HepG2 (cell line): ENCODE results near the gene OGG1. TPM values are rescaled to one million over a fixed set of nuclear protein-coding genes. Genes with fewer than 3 reads are reported as not detected.

Experiments
- CBX5 ChIP-seq: sonication (generic); formaldehyde crosslinking; IDR thresholded peaks from 2 replicates; pipeline ENCODE4 v1.4.0; 2020; ENCODE audit warnings: missing genetic modification reagents, borderline replicate concordance
- HMGXB4 ChIP-seq, 2 experiments: sonication (generic) in 1 of 2; formaldehyde crosslinking in 1 of 2; IDR thresholded peaks; 2 replicates each; pipeline versions ENCODE4 v1.4.0 to v1.6.1; 2018 to 2020; ENCODE audit warnings: missing genetic modification reagents in 2 of 2, borderline replicate concordance in 1 of 2, low read depth in 1 of 2, mild to moderate bottlenecking in 1 of 2, missing biosample characterization in 1 of 2
- KDM2A ChIP-seq: sonication (generic); formaldehyde crosslinking; IDR thresholded peaks from 2 replicates; pipeline ENCODE4 v1.4.0; 2020; ENCODE audit warnings: low read depth, missing genetic modification reagents, borderline replicate concordance
- SMAD3 ChIP-seq: sonication (generic); formaldehyde crosslinking; IDR thresholded peaks from 2 replicates; pipeline ENCODE4 v1.4.0; 2020; ENCODE audit warnings: missing genetic modification reagents
- SRSF4 ChIP-seq: fragments of 200-400 bp; formaldehyde crosslinking; IDR thresholded peaks from one replicate; pipeline ENCODE4 v1.6.1; 2018; ENCODE audit warnings: mild to moderate bottlenecking, low read depth, low read length, moderate library complexity; ENCODE audit not compliant: poor library complexity, severe bottlenecking
- TBP ChIP-seq: sonication (generic); formaldehyde crosslinking; IDR thresholded peaks from 2 replicates; pipeline ENCODE4 v1.5.0; 2020; ENCODE audit warnings: missing genetic modification reagents
- U2AF1 ChIP-seq: fragments of 200-400 bp; formaldehyde crosslinking; optimal IDR thresholded peaks from 2 replicates; pipeline ENCODE3; 2017; ENCODE audit warnings: mild to moderate bottlenecking, low read depth, low read length
- ZBTB40 ChIP-seq, 2 experiments: fragments of 450-650 bp in 1 of 2; sonication (generic) in 1 of 2; formaldehyde crosslinking in 1 of 2; IDR thresholded peaks; 2 replicates each; pipeline versions ENCODE4 v1.6.1 to v1.8.0; 2016 to 2022; ENCODE audit warnings: antibody characterized with exemption in 1 of 2, mild to moderate bottlenecking in 1 of 2, missing genetic modification reagents in 1 of 2
- ZNF557 ChIP-seq: sonication (generic); formaldehyde crosslinking; IDR thresholded peaks from 2 replicates; pipeline ENCODE4 v1.4.0; 2020; ENCODE audit warnings: missing genetic modification reagents
- ZNF598 ChIP-seq: sonication (generic); formaldehyde crosslinking; IDR thresholded peaks from 2 replicates; pipeline ENCODE4 v1.5.1; 2020; ENCODE audit warnings: mild to moderate bottlenecking, missing genetic modification reagents, borderline replicate concordance
- ZNF740 ChIP-seq: sonication (generic); formaldehyde crosslinking; IDR thresholded peaks from 2 replicates; pipeline ENCODE4 v1.4.0; 2020; ENCODE audit warnings: missing genetic modification reagents
- ZNF747 ChIP-seq: sonication (generic); formaldehyde crosslinking; IDR thresholded peaks from 2 replicates; pipeline ENCODE4 v1.8.1; 2023; ENCODE audit warnings: missing genetic modification reagents, mild to moderate bottlenecking, borderline replicate concordance
- ZNF891 ChIP-seq: sonication (generic); formaldehyde crosslinking; IDR thresholded peaks from 2 replicates; pipeline ENCODE4 v1.5.0; 2020; ENCODE audit warnings: mild to moderate bottlenecking, missing genetic modification reagents
- polyA plus RNA-seq, 8 experiments: library from polyadenylated mRNA; depleted of rRNA in 3 of 8; stranded (reverse) in 7 of 8; unstranded in 1 of 8; fragments of >200 nt; fragmentation: Illumina TruSeq in 4 of 8; extraction: Trizol in 4 of 8; gene quantifications; 2 replicates each; pipeline versions ENCODE4 v1.2.1 to v1.2.3, GENCODE V29; 2011 to 2016; ENCODE audit warnings: low read depth in 4 of 8, missing spikeins in 1 of 8, mixed read lengths in 1 of 8; ENCODE audit not compliant: insufficient read depth in 1 of 8
- total RNA-seq, 5 experiments: library from RNA; depleted of rRNA; stranded (reverse); fragments of >200 nt; fragmentation: Illumina TruSeq; extraction: Trizol; gene quantifications; 2 replicates each; pipeline ENCODE4 v1.2.3, GENCODE V29; 2016; ENCODE audit warnings: low read depth in 1 of 5
- TF ChIP-seq, protein P1 (sequence below): sonication (generic); formaldehyde crosslinking; IDR thresholded peaks from 2 replicates; pipeline ENCODE4 v1.8.0; 2022; ENCODE audit warnings: mild to moderate bottlenecking, missing genetic modification reagents, moderate library complexity

The OGG1 gene
- total and polyA plus RNA-seq, 2 of the 13 experiments (the other 11 are each of a cell fraction or from before 2014, with no cell fraction given) = 28.7 to 33.2 TPM

DNA sequence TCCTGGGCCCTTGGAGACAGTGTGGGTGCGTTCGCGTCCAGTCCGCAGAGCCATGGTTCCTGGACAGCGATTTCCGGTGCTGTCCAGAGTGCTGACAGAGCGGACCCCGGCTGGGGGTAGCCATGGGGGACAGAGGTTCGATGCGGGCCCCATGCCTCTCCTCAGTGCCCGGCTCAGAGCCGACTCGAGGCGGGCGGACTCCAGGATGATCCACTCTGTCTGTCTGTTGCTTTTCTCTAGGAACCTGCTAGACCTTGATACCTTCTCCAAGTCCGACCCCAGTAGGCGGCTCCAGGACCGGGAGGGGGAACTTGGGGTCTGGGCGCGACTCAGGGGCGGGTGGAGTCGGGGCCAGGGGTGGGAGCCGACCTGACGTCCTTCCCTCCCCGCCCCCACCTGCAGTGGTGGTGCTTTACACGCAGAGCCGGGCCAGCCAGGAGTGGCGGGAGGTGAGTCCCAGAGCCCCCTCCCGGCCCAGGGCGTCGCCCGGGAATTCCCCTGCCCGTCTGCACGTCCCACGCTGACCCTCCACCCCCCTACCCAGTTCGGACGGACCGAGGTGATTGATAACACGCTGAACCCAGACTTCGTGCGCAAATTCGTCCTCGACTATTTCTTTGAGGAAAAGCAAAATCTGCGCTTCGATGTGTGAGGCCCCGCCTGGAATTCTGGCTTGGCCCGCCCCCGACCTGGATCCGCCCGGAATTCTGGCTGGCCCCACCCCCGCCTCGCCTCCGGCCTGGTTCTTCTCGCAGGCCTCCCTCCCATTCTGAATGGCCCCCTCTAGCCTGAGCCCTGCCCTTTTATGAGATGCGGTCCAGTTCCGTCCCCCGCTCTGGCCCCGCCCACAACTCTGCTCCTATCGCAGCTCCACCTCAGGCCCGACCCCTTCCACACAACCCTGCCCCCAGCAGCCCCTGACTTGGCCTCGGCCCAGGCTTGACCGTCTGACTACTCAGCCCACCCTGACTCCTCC is 45.1 kb upstream of the OGG1 start (continued):
- TF ChIP-seq ZBTB40 (IDR thresholded peaks at IDR 0.05) = no peak
- peak; percentile 85 for TF ChIP-seq ZBTB40 (CRISPR knock-in tag; IDR thresholded peaks at IDR 0.05)
- TF ChIP-seq SRSF4 = no peak
- TF ChIP-seq KDM2A (CRISPR knock-in tag) = peak; percentile 73; the same call in 1 of the 2 replicates
- no peak for TF ChIP-seq ZNF598
- TF ChIP-seq ZNF557 = no peak
- TF ChIP-seq, protein P1, sequence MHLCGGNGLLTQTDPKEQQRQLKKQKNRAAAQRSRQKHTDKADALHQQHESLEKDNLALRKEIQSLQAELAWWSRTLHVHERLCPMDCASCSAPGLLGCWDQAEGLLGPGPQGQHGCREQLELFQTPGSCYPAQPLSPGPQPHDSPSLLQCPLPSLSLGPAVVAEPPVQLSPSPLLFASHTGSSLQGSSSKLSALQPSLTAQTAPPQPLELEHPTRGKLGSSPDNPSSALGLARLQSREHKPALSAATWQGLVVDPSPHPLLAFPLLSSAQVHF (CRISPR knock-in tag) = 0 out of 2 replicates have a peak, but pooled peaks have one; percentile 51
- peak; percentile 38; the same call in 1 of the 2 replicates for TF ChIP-seq ZNF891 (CRISPR knock-in tag)
- 0 out of 4 replicates have a peak, but pooled peaks of 1 of the 2 experiments have one; percentile 23 for TF ChIP-seq HMGXB4 (CRISPR knock-in tag; IDR thresholded peaks at IDR 0.05; ENCODE audit: borderline replicate concordance in 1 of 2, low read depth in 1 of 2)
- no peak for TF ChIP-seq ZNF747
- no peak for TF ChIP-seq TBP (CRISPR knock-in tag)
- TF ChIP-seq SMAD3 (CRISPR knock-in tag) = peak; percentile 91
- TF ChIP-seq U2AF1 = no peak
- TF ChIP-seq ZNF740 (CRISPR knock-in tag) = no peak
- 0 out of 2 replicates have a peak, but pooled peaks have one; percentile 36 for TF ChIP-seq CBX5 (CRISPR knock-in tag)
